Measurements from ENCODE around the gene NTN5.
"Not testable (repeated sequence)": the region's sequence is repeated elsewhere in the genome, so short reads cannot be mapped to it uniquely, and the experiment has no call there.

Gene NTN5

DNA sequence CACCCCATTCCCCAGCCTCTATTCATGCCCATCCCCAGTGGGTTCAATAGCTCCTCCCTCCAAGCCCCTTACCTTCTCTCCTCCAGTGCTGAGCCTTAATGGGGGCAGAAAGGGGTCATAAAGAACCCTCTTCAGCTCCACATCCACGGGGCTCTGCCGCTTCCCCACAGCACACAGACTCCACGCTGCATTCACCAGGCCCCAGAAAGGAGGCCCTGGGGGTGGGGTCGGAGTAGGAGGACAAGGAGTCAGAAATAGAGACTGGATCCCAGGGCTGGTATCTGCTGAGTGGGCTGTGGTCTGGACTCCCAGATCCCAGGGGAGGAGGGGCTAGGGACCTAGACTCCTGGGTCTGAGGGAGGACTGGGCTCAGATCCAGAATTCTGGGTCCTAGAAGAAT is 28.5 kb downstream of the NTN5 start:
- peak; percentile 17 for DNase-seq (ENCODE audit: low spot score)

DNA sequence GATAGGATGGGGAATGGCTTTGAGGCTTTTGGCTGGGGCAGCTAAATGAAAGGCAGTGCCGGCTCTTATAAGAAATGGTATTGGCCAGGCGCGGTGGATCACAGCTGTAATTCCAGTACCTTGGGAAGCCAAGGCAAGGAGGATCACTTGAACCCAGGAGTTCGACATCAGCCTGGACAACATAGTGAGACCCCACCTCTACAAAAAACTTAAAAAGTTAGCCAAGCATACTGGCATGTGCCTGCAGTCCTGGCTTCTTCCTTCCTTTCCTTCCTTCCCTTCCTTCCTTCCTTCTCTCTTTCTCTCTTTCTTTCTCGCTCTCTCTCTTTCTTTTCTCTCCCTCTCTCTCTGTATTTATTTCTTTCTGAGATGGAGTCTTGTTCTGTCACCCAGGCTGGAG is 30.0 kb downstream of the NTN5 start:
- DNase-seq (ENCODE audit: low spot score), result no peak

DNA sequence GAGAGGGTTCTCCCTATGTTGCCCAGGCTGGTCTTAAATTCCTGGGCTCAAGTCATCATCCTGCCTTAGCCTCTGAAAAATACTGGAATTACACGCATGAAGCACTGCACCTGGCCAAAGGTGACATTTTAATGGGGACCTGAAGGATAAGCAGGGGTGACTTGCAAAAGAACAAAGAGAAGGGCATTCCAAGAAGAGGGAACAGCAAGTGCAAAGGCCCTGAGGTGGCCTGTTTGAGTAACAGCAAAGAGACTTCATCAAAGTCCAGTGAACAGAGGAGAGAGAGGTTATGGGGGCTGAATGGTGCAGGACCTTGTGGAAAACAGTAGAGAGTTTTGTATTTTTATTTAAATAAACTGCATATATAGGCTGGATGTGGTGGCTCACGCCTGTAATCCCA is 31.0 kb downstream of the NTN5 start:
- no peak for DNase-seq (ENCODE audit: low spot score)

DNA sequence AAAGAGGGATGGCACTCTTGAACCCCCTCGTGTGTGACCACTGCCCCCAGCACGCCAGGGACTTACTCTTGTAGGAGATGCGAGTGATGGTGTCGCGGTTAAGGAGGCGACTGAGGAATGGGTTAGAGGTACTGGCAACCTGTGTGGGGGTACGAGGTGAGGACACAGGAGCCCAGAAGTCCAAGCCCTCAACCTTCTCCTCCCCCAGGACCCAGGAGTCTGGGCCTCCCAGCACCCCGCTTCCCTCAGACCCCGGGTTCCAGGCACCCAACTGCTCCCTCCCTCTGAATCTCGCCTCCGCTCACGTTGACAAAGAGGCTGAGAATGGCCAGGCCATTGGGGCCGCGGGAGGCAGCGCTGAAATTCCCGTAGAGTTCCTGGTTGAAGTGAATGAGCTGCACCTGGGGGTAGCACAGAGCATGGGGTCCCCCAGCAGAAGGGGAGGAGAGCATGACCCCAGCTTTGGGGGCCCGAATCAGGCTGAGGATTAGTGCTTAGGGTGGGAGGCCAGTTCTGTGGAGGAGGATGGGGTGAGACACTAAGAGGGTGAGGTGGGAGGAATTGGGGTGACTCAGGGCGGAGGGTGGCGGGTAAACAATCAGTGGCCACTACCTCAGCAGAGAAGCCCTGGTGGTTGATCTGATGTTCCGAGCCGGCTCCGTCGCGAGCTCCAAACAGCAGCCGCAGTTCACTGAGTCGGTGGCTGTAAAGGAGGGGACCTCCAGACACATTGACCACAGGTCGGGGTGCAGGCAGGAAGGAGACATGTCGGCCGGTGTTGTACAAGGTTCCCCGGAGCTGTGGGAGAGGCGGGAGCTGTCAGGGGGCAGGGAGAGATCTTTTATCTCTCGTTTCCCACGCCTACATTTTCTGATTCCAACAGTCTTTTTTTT is 33.1 kb downstream of the NTN5 start:
- DNase-seq (ENCODE audit: low spot score), result peak; percentile 8

DNA sequence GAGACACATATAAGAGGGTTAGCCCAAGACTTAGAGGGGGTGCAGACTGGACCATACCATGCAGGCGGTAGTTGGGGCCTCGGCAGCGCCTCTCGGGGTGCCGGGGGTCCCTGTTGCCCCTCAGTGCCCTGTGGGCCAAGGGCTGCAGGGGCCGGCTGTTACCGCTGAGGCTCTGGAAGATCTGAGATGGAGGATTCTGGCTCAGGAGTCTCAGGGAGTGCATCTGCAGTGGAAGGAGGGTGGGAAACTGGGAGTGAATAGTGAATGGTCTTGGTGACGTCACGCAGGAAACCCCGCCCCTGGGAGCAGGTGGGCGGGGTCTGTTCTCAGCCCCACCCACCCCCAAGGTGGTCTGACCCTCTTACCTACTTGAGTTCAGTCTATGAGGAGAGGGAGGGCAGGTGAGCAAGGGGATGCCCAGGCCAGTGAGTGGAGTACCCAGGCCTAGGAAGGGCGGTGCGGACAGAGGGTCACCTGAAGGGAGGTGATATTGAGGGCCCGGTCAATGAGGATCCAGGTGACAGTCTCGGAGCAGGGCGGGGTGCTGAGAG is 33.9 kb downstream of the NTN5 start:
- DNase-seq (ENCODE audit: low spot score), result no peak

DNA sequence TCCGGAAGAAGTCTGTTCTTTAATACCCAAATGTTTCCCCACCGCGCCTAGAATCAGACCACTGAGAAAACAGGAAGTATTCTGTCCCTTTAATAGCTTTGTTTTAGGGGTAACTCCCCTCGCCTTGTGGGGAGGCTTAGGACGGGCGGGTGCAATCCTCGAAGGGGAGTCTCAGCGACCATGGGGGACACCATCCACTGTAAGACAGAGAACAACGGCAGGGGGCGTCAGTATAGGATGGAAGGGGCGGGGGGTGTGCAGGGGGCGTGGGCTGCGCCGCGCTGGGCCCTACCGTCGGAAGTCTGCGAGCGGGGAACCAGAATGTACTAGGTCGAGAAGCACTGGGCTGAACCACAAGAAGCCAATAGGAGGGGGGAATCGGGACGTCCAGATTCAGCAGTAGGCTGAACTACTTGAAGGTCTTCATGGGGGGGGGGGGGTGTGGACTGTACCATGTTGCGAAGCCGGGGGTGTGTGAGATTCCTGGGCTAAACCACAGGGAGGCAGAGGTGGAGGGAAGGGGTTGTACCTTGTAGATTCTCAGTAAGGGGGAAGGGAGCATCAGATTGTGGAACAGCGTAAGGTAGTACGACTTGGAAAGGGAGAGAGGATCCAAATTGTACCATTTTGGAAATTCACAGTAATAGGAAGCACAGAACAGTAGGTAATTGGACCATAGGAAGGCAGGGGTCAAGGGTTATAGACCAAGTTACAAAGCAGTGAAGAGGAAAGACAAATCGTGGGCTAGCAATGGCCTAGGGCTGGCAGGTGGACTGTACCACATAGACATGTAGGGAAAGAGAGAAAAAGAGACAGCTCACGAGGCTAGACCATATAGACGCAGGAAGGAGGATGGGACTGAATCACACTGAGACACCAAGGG is 34.6 kb downstream of the NTN5 start:
- DNase-seq (ENCODE audit: low spot score), result peak; percentile 95

DNA sequence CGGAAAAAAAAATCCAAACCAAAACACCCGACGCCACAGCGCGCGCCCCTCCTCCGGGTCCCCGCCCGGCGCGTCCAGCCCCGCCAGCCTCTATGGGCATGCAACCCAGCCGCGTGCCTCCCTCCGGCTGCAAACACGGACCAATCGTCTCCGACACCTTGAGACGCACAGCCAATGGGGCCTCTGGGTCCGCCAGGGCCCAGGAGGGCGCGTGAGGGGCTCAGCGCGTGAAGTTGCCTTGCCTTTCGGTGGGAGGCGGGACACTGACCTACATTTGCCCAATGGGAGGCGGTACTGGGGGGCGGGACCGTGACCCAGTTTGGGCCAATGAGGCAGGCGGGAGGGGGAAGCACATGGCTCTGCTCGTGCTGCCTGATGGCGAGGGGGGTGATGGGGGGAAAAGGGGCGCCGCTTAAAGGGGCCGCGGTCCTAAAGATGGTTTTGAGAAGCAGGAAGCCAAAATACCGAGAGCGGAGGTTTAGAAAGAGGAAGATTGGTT is 35.3 kb downstream of the NTN5 start:
- peak; percentile 99 for DNase-seq (ENCODE audit: low spot score)

DNA sequence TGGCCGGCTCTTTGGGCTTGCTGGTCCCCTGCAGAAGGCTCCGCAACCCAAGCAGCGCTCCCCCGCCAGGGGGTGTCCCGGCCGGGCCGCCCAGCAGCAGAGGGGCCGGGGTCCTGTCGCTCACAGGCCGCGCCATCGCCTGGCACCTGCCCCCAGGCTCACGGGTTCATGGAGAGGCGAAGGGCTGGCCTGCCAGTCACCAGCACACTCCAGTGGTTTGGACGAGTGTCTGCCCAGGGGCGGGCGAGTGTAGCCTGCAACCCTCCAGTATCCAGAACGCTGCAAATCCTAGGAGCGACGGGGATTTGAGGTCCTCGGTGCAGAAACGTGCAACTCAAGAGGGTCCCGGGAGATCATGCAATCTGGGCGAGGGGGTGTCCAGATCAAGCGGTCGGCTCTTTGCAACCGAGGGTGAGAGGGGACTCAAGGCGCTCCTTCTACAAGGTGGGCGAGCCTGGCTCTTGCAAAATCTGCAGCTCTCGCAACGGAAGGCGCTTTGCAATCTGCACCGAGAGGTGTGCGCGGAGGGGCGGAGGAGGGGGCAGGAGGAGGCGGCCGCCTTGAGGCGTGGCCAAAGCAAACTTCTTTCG is 35.9 kb downstream of the NTN5 start, which contains the start of gene DBP:
Gene DBP (minus strand): TSS at position 521 of the 590 bp plus-strand sequence. CDS start 385 bp downstream, at position 136.
- DNase-seq (ENCODE audit: low spot score), result no peak

DNA sequence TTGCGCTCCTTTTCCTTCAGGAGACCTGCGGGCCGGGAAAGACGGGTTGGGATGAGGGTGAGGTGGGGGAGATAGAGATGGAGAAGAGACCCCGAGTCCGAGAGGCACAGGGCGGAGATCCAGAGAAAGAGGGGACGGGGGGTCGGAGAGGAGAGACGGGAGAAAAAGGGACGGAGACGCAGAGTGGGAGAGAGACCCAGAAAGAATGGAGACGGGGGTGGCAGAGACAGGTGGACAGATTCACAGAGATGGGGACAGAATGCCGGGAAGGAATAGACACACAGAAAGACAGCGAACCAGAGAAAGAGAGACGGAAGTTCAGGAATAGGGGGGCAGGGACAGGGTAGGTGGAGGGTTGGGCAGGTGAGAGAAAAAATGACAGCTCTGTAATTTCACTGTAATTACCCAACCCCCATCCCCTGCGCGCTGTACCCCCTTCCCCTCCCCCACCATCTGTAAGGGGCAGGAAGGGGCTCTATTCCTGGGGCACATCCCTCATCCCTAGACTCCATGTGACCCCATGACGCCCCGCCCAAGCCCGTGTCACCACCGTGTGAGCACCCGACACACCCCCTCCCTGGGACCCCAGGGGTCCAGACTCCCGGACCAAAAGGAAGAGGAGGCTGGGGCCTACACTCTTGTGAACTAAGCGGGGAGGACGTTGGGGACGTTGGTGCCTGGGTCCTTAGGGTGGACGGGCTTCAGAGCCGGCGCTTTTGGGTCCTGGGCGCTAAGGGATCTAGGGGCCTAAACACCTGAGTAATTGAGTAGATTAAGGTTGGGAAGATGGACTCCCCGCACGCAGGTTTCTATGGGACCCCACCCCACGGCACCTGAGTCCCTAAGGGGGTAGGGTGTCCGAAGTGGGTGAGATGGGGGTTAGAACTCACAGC is 36.6 kb downstream of the NTN5 start:
- peak; percentile 65 for DNase-seq (ENCODE audit: low spot score)

DNA sequence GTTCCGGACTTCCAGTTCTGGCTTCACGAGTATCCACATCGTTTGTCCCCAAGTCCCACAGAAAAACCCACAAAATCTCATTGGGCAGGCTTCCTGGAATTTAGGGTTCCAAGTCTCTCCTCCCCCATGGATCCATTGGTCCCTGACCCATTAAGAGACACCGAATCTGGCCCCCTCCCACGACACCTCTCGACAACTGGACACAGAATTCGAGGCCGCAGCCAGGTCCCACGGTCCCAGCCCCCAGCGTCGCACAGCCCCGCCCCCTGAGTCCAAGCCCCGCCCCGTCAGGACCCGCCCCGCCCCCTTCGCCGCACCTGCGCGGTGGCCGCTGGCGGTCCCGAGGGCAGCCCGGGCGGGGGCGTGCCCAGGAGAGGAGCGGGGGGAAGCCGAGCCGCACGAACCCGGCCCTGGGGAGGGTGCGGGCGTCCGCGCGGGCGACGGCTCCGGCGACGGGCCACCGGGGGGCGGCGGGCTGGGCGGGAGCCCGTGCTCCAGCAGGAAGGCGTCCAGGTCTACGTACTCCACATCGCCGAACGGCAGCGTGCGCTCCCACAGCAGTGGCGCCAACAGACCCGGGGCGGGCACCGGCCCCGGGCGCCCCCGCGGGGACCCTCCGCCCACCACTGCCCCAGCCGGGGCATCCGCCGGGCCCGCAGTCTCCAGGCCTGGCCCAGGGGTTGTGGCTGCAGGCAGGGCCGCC is 37.4 kb downstream of the NTN5 start:
- peak; percentile 62 for DNase-seq (ENCODE audit: low spot score)

DNA sequence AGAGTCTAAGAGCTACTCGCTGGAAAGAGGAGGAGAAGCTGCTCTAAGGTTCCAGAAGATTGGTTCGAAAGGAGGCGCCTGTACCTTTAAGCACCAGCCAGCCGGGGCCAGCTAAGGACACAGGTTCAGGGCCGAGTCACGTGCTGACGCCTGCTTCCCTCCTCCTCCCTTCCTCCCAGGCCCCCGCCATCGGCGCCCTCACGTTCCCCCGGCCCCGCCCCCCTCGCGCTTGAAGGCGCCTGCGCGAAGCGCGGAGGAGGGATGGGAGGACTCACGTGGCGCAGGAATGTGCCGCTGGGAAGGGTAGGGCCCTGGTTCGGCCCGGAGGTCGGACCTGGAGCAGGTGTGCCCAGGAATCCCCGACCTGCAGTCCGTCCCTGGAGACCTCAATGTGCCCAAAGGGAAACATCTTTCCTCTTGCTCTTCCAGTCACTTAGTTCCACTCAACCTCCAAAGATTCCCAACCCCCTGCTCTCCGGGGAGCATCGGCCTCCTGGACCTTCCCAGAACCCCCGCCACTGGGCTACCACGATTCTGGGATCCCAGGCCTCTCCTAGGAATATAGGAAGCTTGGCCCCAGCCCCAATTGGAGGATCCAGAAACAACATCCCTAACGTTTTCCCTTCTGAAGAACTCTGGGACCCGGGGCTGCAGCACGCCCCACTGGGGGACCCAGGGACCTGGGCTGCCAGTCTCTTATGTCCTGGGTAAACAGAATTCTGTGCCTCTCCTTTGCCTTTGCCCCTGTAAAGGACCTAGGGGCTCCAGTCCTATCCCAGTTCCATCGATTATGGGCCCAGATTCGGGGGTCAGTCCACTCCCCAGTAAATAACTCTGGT is 38.2 kb downstream of the NTN5 start:
- peak; percentile 93 for DNase-seq (ENCODE audit: low spot score)

DNA sequence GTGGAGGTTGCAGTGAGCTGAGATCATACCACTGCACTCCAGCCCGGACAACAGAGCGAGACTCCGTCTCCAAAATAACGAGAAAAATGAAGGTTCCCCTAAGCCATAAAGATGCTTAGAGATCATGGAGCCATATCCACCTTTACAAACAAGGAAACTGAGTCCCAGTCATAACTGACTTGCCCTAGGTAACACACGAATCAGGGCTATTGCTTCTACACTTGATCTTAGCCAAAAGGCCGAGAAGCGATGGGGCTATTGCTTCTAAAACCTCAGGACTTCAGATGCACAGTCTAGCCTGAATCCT is 38.8 kb downstream of the NTN5 start:
- no peak for DNase-seq (ENCODE audit: low spot score)

DNA sequence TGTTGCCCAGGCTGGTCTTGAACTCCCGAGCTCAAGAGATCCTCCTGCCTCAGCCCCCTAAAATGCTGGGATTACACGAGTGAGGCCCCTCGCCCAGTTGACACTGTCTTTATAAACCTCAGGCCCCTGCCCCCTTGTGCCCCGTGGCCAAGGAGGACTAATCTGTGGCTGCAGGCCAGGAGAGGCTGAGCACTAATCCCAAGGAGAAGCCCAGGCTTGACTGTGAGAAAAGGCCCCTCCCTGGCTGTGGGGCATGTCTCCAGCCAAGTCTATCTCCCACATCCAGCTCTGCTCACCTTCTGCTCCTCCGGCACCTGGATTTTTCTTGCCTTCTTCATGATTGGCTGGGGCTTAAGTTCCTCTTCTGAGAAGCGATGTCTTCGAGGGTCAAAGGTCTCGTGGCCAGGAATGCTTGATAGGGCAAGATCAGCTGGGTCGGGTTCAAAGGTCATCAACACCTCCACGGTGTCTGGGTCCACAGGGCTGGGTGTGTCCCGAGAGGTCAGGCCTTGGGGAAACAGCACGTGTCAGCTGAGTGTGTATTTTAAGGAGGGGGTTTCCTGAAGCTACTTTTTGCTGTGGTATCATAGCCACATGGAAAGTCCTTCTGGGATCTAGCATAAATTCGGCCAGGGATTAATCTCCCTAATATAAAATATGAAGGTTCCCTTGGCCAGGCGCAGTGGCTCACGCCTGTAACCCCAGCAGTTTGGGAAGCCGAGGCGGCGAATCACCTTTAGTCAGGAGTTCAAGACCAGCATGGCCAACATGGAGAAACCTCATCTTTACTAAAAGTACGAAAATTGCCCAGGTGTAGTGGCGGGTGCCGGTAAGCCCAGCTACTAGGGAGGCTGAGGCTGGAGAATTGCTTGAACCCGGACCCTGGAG is 39.4 kb downstream of the NTN5 start:
- DNase-seq (ENCODE audit: low spot score), result peak; percentile 5

DNA sequence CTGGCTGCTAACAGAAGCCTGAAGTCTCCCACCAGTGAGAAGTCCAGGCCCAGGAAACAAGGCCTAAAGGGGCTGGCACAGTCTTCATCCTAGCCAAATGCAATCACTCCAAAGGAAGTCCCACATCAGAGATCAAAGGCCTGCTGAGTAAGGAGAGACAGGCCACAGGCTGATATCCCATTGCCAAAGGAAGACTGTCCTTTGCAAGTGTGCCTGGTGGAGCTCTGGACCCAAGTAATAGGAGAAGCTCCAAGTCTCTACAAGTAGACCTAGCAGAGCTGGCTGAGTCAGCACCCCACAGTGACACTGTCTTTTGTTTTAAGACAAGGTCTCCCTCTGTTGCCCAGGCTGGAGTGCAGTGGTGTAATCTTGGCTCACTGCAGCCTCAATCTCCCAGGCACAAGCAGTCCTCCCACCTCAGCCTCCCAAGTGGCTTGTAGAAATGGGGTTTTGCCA is 40.1 kb downstream of the NTN5 start:
- no peak for DNase-seq (ENCODE audit: low spot score)

DNA sequence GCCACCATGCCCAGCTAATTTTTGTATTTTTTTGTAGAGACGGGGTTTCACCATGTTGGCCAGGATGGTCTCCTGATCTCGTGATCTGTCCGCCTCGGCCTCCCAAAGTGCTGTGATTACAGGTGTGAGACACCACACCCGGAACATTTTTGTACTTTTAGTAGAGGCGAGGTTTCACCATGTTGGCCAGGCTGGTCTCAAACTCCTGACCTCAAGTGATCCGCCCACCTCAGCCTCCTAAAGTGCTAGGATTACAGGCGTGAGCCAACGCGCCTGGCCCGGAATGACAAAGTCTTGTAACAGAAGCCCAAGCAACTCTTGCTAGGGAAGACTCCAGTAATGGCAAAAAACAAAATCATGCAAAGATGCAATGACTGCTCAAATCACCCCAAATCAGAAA is 40.5 kb downstream of the NTN5 start:
- not testable (repeated sequence) for DNase-seq (ENCODE audit: low spot score)

DNA sequence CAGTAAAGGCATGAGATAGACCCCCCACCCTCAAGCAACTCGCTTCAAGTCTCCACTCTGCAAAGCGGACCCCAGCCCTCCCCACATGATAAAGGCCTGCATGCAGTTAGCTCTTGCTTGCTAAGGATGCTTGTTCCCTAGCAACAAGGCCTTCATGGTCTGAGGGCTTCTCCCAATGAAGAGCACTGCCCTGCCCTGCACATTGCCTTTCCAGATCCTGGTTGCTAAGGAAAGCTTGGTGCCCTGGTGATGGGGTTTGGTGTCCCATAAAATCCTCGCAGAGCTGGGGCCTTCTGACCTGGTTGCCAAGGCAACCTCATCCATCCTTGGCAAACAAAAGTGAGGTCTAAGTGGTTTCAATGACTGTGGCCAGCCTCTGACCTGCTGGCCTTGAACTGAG is 41.6 kb downstream of the NTN5 start:
- DNase-seq (ENCODE audit: low spot score), result peak; percentile 29

DNA sequence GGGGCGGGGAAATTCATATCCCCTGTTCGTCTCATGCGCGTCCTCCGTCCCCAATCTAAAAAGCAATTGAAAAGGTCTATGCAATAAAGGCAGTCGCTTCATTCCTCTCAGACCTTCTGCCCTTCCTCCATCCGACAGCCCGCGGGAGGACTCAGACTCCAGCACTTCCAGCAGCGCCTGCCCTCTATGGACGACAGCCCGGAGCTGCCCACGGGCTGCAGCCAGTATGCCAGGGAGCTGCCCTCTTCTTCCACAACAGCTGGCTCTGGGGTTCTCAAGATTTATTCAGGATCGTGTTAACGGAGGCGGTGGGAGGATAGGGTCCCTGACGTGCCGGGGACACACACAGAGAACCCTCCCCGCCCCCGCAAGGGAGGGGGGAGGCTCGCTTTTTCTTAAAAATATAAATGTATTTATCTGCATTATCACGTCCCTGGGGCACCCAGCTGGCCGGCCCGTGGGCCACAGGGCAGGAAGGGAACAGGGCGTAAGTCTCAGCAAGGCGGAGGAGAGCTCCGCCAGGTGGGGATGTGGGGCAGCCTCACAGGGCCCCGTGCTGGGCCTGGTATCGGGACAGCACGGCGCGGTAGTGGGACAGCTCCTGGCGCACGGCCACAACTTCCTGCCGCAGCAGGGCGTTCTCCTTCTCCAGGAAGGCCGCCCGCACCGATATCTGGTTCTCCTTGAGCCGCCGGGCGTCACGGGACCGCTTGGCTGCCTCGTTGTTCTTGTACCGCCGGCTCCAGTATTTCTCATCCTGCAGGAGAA is 42.3 kb downstream of the NTN5 start:
- DNase-seq (ENCODE audit: low spot score), result peak; percentile 48
